GM21723 (cell line): ENCODE data around the gene CNBD2.
"Not testable (repeated sequence)": the region's sequence is repeated elsewhere in the genome, so short reads cannot be mapped to it uniquely, and the experiment has no call there.

Source experiments
- ATAC-seq: cut with Tn5 transposase; IDR thresholded peaks from one replicate; pipeline ENCODE4 v1.9.1; 2021; ENCODE audit warnings: mild to moderate bottlenecking, moderate library complexity; ENCODE audit not compliant: unreplicated experiment

CNBD2 gene

GRCh38 chr20:36060676-36061075, 92.3 kb downstream of the CNBD2 start:
- no peak for ATAC-seq

GRCh38 chr20:36061754-36062153, 93.4 kb downstream of the CNBD2 start:
- no peak for ATAC-seq

GRCh38 chr20:36062799-36063198, 94.4 kb downstream of the CNBD2 start:
- no peak for ATAC-seq

- no peak for ATAC-seq
Observed at GRCh38 chr20:36063916-36064657, 95.7 kb downstream of the CNBD2 start.

- ATAC-seq, result peak; percentile 94
Observed at GRCh38 chr20:36064658-36065426, 96.5 kb downstream of the CNBD2 start.

GRCh38 chr20:36065427-36065998, 97.1 kb downstream of the CNBD2 start:
- ATAC-seq, result no peak

GRCh38 chr20:36066777-36067176, 98.4 kb downstream of the CNBD2 start:
- no peak for ATAC-seq

GRCh38 chr20:36068526-36068925, 100.1 kb downstream of the CNBD2 start:
- ATAC-seq, result not testable (repeated sequence)

GRCh38 chr20:36070451-36070850, 102.1 kb downstream of the CNBD2 start:
- ATAC-seq, result no peak

- ATAC-seq, result no peak
Observed at GRCh38 chr20:36071848-36072247, 103.5 kb downstream of the CNBD2 start.

GRCh38 chr20:36074983-36075382, 106.6 kb downstream of the CNBD2 start:
- no peak for ATAC-seq

GRCh38 chr20:36077762-36078161, 109.4 kb downstream of the CNBD2 start:
- ATAC-seq, result not testable (repeated sequence)

GRCh38 chr20:36079486-36079885, 111.1 kb downstream of the CNBD2 start:
- no peak for ATAC-seq

GRCh38 chr20:36079984-36080383, 111.6 kb downstream of the CNBD2 start:
- not testable (repeated sequence) for ATAC-seq
